HEK293 (cell line): ENCODE results near the gene DNM1.

Experiments used
- CTCF ChIA-PET: fragments of 350-600 bp; formaldehyde crosslinking; extraction: SDS; loops from one replicate; lab custom pipeline; 2021; ENCODE audit warnings: antibody characterized with exemption; lab: Yijun Ruan, JAX
- POLR2A ChIA-PET: fragments of 300-600 bp; formaldehyde crosslinking; extraction: SDS; loops from one replicate; lab custom pipeline; 2020; ENCODE audit warnings: antibody characterized with exemption, inconsistent platforms; lab: Yijun Ruan, JAX
- H3K27ac ChIP-seq: fragments of 200-500 bp; sonication (Bioruptor generic); 2 replicates; pipeline ENCODE4 v1.5.1; 2014; ENCODE audit warnings: low read depth, low read length, control low read depth, inconsistent platforms; ENCODE audit errors: extremely low read depth
- H3K36me3 ChIP-seq, 2 experiments: fragments of 200-500 bp in 1 of 2; sonication (Bioruptor generic) in 1 of 2; 1 replicate in 1 of 2; 2 replicates in 1 of 2; pipeline ENCODE4 v1.5.1; 2014 to 2017; ENCODE audit warnings: inconsistent platforms in 2 of 2, low read length in 2 of 2; ENCODE audit not compliant: control insufficient read depth in 2 of 2, insufficient read depth in 1 of 2
- H3K4me1 ChIP-seq: fragments of 200-500 bp; sonication (Bioruptor generic); 2 replicates; pipeline ENCODE4 v1.5.1; 2014; ENCODE audit warnings: mild to moderate bottlenecking, low read length, inconsistent platforms; ENCODE audit not compliant: control insufficient read depth, insufficient read depth
- H3K4me3 ChIP-seq: 2 replicates; pipeline ENCODE4 v1.5.1; 2011; ENCODE audit warnings: low read depth, mild to moderate bottlenecking, control low read depth, low read length, moderate library complexity
- H3K9me3 ChIP-seq: fragments of 200-500 bp; sonication (Bioruptor generic); 2 replicates; pipeline ENCODE4 v1.5.1; 2014; ENCODE audit warnings: low read depth, low read length, inconsistent platforms; ENCODE audit not compliant: control insufficient read depth, insufficient read depth
- EGR2 ChIP-seq: fragments of 450-650 bp; formaldehyde crosslinking; IDR thresholded peaks from 2 replicates; pipeline ENCODE4 v1.5.1; 2016; ENCODE audit warnings: low read depth, missing biosample characterization, missing genetic modification characterization
- GLIS1 ChIP-seq: fragments of 450-650 bp; formaldehyde crosslinking; IDR thresholded peaks from 2 replicates; pipeline ENCODE4 v1.5.1; 2016; ENCODE audit warnings: missing biosample characterization, missing genetic modification characterization
- KLF9 ChIP-seq: fragments of 450-650 bp; formaldehyde crosslinking; IDR thresholded peaks from 2 replicates; pipeline ENCODE4 v1.5.1; 2016; ENCODE audit warnings: missing biosample characterization, missing genetic modification characterization, low read depth
- ZIC2 ChIP-seq: fragments of 450-650 bp; formaldehyde crosslinking; IDR thresholded peaks from 2 replicates; pipeline ENCODE4 v1.5.1; 2016; ENCODE audit warnings: missing biosample characterization, missing genetic modification characterization
- ZNF623 ChIP-seq: fragments of 450-650 bp; formaldehyde crosslinking; IDR thresholded peaks from 2 replicates; pipeline ENCODE4 v1.5.1; 2016; ENCODE audit warnings: missing biosample characterization, missing genetic modification characterization
- ZNF664 ChIP-seq: fragments of 450-650 bp; formaldehyde crosslinking; IDR thresholded peaks from 2 replicates; pipeline ENCODE4 v1.5.1; 2016; ENCODE audit warnings: missing biosample characterization, missing genetic modification characterization
- ZNF768 ChIP-seq: fragments of 450-650 bp; formaldehyde crosslinking; IDR thresholded peaks from 2 replicates; pipeline ENCODE4 v1.5.1; 2018; ENCODE audit warnings: missing biosample characterization, mild to moderate bottlenecking, missing genetic modification characterization
- ZSCAN23 ChIP-seq: fragments of 450-650 bp; formaldehyde crosslinking; IDR thresholded peaks from 2 replicates; pipeline ENCODE4 v1.5.1; 2016; ENCODE audit warnings: missing biosample characterization, missing genetic modification characterization
- ZSCAN4 ChIP-seq: fragments of 450-650 bp; formaldehyde crosslinking; IDR thresholded peaks from 2 replicates; pipeline ENCODE4 v1.5.1; 2017; ENCODE audit warnings: missing biosample characterization, missing genetic modification characterization
- TF ChIP-seq, protein P1 (sequence below): fragments of 450-650 bp; formaldehyde crosslinking; conservative IDR thresholded peaks from 2 replicates; pipeline ENCODE4 v1.5.1; 2016; ENCODE audit warnings: low read depth, missing biosample characterization, missing genetic modification characterization

The DNM1 gene

GRCh38 chr9:128182893-128183588 lies 20.1 kb upstream of the DNM1 start:
- POLR2A ChIA-PET: interaction anchor here (0.6 to 0.8 kb wide), 2 partner anchors 9 to 56 kb away, joined by 3 to 4 read pairs; no protein-coding TSS in a partner anchor
- Histone ChIP-seq H3K4me3 (no peak overlapping the region), H3K4me1 (no peaks in the 10 kb centered on the region), H3K27ac (no peak overlapping the region), H3K9me3 (no peaks in the 10 kb centered on the region), H3K36me3 (peaks cover 10 to 81% of the 10 kb centered on the region in 2 experiments; a peak in 2 of 3 replicates)
- CTCF ChIA-PET: interaction anchor here (0.6 to 1.5 kb wide), 8 partner anchors 8 to 65 kb away, joined by 3 to 9 read pairs (median 5); no protein-coding TSS in a partner anchor
- TF ChIP-seq ZIC2 (tag by site-specific recombination) (0 out of 2 replicates have a peak, but pooled peaks have one; percentile 44), GLIS1 (tag by site-specific recombination) (peak; percentile 59; the same call in 1 of the 2 replicates), KLF9 (tag by site-specific recombination) (no peak)

DNA sequence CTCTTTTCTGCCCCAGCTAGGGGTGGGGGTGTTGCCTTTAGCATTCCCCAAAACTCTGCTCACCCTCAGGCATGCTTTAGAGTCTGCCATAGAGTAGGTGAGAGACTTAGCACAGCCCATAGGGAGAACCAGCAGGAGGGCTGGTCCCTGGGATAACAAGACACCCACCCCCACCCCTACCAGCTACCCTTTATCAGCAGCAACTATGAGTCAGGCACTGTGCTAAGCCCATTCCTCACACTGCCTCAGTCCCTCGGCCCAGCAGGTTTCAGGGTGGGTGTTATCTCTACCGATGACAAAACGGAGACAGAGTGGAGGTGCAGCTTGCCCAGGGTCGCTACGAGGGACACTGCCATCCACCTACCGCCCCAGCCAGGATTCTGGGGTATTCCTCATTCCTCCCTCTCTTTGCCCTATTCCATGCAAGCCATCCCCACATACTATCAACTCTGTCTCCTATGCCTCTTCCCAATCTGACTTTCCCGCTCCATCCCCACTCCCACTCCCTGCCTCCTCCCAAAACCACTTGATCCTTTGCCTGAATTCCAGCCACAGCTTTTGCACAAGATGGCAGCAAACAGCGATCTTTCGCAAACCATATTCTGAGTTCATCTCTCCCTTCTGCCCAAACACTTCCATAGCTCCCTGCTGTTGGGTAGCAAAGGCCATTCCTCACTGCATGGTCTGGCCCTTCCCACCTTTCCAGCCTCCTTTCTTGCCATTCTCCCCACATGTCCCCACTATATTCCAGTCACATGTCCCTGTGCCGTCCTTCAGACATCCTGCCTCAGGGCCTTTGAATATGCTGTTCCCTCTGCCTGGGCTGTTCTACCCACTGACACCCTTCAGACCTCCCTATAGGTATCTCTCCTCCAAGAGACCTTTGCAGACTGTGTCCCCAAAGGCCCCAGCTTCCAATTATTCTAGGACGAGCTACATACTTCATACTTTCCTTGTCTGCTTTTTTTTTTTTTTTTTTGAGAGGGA lies 16.9 kb upstream of the DNM1 start:
- Histone ChIP-seq H3K9me3 (no peaks in the 10 kb centered on the region), H3K36me3 (peaks cover 15 to 72% of the 10 kb centered on the region in 2 experiments; a peak in 2 of 3 replicates), H3K4me1 (no peaks in the 10 kb centered on the region), H3K4me3 (no peak overlapping the region), H3K27ac (no peak overlapping the region)
- ChIA-PET POLR2A (interaction anchor here (0.5 to 2.0 kb wide), 6 partner anchors 11 to 587 kb away, joined by 3 to 6 read pairs (median 4); partner anchors contain the start of gene BBLN), CTCF (interaction anchor here (0.5 to 1.4 kb wide), 5 partner anchors 11 to 94 kb away, joined by 3 to 5 read pairs (median 3); no protein-coding TSS in a partner anchor)
- TF ChIP-seq EGR2 (tag by site-specific recombination): peak; percentile 53
- TF ChIP-seq ZIC2 (tag by site-specific recombination): peak; percentile 38; the same call in 1 of the 2 replicates
- TF ChIP-seq ZNF623: peak; percentile 93
- no peak for TF ChIP-seq ZNF768 (tag by site-specific recombination)

GRCh38 chr9:128187361-128187760 lies 15.8 kb upstream of the DNM1 start:
- Histone ChIP-seq H3K4me1 (no peaks in the 10 kb centered on the region), H3K4me3 (no peak overlapping the region), H3K27ac (no peak overlapping the region), H3K9me3 (no peaks in the 10 kb centered on the region), H3K36me3 (peaks cover 15 to 70% of the 10 kb centered on the region in 2 experiments; a peak in 2 of 3 replicates)
- CTCF ChIA-PET: interaction anchor here (0.5 to 1.4 kb wide), 5 partner anchors 12 to 95 kb away, joined by 3 to 6 read pairs (median 3); no protein-coding TSS in a partner anchor
- TF ChIP-seq ZSCAN23 (tag by site-specific recombination) (no peak), ZSCAN4 (tag by site-specific recombination) (no peak), ZNF664 (tag by site-specific recombination) (peak; percentile 91)
- TF ChIP-seq, protein P1, sequence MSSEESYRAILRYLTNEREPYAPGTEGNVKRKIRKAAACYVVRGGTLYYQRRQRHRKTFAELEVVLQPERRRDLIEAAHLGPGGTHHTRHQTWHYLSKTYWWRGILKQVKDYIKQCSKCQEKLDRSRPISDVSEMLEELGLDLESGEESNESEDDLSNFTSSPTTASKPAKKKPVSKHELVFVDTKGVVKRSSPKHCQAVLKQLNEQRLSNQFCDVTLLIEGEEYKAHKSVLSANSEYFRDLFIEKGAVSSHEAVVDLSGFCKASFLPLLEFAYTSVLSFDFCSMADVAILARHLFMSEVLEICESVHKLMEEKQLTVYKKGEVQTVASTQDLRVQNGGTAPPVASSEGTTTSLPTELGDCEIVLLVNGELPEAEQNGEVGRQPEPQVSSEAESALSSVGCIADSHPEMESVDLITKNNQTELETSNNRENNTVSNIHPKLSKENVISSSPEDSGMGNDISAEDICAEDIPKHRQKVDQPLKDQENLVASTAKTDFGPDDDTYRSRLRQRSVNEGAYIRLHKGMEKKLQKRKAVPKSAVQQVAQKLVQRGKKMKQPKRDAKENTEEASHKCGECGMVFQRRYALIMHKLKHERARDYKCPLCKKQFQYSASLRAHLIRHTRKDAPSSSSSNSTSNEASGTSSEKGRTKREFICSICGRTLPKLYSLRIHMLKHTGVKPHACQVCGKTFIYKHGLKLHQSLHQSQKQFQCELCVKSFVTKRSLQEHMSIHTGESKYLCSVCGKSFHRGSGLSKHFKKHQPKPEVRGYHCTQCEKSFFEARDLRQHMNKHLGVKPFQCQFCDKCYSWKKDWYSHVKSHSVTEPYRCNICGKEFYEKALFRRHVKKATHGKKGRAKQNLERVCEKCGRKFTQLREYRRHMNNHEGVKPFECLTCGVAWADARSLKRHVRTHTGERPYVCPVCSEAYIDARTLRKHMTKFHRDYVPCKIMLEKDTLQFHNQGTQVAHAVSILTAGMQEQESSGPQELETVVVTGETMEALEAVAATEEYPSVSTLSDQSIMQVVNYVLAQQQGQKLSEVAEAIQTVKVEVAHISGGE (tag by site-specific recombination): no peak
- POLR2A ChIA-PET: interaction anchor here (2.0 kb wide), 1 partner anchor 28 kb away, joined by 5 read pairs; the partner anchor contains the start of gene BBLN
